Fibroblast of skin of back (primary cell): Measurements from ENCODE around the gene SLC44A5.
A peak's percentile ranks its signal among the peaks of the same experiment; 100 is the strongest.
"Not testable (repeated sequence)": the region's sequence is repeated elsewhere in the genome, so short reads cannot be mapped to it uniquely, and the experiment has no call there.

Source experiments
- DNase-seq: peaks from one replicate; pipeline ENCODE4 v3.0.0-alpha.2; 2013

The SLC44A5 gene

DNA sequence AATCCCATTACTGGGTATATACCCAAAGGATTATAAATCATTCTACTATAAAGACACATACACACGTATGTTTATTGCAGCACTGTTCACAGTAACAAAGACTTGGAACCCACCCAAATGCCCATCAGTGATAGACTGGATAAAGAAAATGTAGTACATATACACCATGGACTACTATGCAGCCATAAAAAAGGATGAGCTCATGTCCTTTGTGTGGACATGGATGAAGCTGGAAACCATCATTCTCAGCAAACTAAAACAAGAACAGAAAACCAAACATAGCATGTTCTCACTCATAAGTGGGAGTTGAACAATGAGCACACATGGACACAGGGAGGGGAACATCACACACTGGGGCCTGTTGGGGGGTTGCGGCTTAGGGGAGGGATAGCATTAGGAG is 347.3 kb downstream of the SLC44A5 start:
- DNase-seq: not testable (repeated sequence)

GRCh38 chr1:75261946-75262345 is 349.0 kb downstream of the SLC44A5 start:
- DNase-seq: not testable (repeated sequence)

- DNase-seq: no peak
Observed at GRCh38 chr1:75258351-75258750, 352.6 kb downstream of the SLC44A5 start.

DNA sequence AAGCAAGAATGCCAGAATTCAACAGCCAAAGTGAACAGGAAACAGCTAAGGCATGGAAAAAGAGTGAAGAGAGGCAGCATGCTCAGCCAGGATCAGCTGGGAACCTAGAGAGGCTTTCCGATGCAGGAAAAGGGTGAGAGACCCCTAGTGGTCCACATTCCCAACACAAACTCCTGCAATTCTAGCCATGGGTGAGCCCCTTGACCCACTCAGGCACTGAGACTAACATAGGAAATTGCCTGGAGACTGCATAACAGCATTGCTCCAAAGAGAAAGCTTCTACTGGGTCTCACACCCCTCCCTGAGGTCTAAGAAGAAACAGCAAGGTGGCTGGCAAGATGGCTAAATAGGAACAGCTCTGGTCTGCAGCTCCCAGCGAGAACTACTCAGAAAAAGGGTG is 353.5 kb downstream of the SLC44A5 start:
- no peak for DNase-seq

DNA sequence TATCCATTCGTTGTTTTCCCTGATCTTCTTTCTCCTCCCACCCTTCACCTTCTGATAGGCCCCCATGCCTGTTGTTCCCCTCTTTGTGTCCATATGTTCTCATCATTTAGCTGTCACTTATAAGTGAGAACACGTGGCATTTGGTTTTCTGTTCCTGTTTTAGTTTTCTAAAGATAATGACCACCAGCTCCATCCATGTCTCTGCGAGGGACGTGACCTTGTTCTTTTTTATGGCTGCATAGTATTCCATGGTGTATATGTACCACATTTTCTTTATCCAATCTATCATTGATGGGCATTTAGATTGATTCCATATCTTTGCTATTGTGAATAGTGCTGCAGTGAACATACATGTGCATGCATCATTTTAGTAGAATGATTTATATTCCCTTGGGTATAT is 360.8 kb downstream of the SLC44A5 start:
- not testable (repeated sequence) for DNase-seq

DNA sequence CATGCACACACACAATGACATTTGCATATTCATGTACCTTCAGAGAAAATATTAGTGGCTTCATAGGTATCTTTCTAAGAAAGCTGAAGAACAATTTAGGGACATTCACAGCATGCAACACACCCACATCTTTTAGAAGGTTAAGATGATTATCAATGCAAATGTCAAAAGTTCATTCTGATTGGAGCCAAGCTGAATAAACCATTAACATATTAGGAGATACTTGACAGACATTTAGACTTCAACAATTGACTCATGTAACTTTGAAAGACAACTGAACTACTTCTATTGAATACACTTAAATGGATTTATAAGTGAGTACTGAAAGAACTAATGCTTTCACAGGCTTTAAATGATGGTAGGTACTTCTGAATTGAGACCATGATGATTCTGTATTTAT is 365.7 kb downstream of the SLC44A5 start:
- no peak for DNase-seq

DNA sequence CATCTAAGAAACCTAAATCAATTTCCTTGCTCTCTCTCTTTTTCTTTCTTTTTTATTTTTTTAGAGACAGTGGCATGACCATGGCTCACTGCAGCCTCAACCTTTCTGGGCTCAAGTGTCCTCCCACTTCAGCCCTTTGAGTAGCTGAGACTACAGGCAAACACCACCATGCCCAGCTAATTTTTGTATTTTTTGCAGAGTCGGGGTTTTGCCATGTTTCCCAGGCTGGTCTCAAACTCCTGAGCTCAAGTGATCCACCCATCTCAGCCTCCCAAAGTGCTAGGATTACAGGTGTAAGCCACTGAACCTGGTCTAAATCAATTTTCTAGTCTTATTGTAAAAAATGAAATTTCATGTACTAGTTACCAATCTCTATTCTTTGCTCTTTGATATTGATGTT is 367.8 kb downstream of the SLC44A5 start:
- no peak for DNase-seq

- no peak for DNase-seq
Observed at GRCh38 chr1:75237316-75237715, 373.6 kb downstream of the SLC44A5 start.

DNA sequence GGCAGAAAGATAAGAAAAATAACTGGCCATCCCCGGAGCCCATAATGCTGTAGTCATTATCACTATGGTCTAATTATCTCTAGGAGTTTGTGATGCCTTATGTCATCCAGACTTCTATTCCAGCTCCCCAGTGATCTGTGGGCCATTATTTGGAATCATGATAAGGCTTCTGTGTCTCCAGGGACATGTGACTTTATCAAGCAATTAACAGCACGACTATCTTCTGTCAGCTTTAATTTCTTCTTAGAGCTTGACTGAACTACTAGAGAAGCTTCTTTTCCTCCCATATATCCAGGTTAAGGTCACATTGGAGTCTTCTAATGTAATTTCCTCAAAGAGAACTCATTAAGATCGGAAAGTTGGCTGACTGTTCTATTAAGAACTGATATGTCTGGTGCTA is 376.4 kb downstream of the SLC44A5 start:
- no peak for DNase-seq

- DNase-seq: peak; percentile 29
Observed at GRCh38 chr1:75233302-75233929, 377.5 kb downstream of the SLC44A5 start.

DNA sequence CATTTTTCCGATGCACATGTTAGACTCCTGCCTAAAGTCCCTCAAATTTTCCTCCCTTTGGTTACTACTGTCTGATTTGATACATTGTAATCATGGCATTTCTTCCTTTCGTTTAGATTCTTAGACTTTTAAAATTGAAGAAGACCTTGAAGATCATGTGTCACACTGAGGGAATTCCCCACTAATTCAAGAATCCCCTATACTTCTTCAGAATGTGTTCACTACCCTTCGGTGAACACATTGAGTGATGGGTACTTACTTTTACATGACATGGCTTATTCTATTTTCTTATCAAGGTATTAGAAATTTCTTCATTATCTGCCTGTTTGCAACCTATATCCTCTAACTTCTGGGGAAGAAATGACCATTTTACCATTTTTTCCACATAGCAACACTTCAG is 390.8 kb downstream of the SLC44A5 start:
- DNase-seq: no peak

DNA sequence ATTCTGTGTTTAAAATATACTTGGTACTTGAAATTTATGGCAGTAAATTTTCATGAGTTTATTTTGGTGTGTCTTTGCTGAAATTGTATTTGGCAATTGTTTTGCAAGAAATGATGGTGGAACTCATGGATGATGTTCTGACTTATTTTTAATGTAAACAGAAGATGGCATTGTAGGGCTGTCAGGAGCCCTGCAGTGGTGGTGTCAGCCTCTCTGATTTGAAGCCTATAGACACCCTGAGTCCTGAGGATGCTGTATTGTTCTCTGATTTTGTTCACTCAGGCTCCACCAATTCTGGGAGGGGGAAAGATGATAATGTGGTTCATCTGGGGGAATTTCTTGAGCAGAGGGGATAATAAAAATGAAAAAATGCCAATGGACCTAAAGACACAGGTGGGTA is 396.9 kb downstream of the SLC44A5 start:
- DNase-seq: no peak

- no peak for DNase-seq
Observed at GRCh38 chr1:75211648-75212047, 399.3 kb downstream of the SLC44A5 start.

DNA sequence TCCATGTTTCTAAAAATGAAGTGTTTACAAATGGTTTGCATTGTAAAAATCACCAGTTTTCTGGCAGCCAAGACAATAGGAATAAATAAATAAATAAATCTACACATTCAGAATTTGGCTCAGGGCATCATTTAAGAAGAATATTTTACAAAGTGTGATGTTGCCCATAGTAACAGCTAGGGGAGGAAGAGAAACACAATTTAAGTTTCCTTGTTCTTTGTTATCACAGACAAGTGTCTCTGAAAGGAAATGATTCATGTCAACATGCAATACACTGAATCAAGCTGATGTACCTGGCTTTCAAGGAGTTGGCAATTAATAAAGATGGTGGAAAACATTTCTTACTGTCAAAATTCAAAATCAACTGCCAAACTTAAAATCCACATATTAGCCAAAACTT is 402.1 kb downstream of the SLC44A5 start:
- no peak for DNase-seq

DNA sequence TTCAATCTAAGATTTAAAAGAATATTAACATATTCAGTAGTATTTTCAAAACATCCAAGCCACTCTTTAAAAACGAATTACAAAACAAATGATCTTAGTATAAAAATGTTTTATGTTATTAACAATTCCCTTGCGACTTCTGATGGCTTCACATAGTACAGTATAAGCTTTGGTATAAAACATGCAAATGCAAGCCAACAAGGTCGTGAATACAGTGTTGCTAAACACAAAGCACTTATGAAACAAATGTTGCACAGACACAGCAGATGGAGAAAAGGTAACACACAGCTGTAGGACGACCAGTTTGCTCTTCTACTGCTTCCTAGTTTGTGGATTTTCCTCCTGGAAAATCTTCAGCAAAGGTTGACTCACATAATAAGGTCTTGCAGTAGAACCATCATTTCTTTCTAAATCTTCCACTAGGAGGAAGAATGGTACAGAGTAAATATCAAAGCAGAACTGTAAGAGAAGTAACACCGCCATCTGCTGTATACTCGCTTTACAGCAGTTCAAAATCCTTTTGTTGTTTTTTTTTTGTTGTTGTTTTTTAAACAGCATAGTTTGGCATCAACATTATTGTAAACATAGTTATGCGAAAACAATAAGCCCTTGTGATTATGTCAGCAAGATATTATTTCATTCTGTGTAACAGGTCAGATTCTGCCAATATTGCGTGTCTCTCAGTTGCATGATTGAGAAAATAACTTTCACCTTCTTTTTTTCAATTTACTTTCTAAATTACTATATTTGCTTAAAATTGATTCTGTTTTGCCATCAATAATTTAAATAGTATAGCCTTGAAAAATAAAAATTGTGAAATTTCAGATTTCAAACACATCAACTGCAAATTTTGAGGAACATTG is 407.3 kb downstream of the SLC44A5 start:
- peak; percentile 40 for DNase-seq

- no peak for DNase-seq
Observed at GRCh38 chr1:75202751-75203150, 408.2 kb downstream of the SLC44A5 start.

- DNase-seq: no peak
Observed at GRCh38 chr1:75198761-75199160, 412.2 kb downstream of the SLC44A5 start.

- DNase-seq: no peak
Observed at GRCh38 chr1:75198163-75198562, 412.8 kb downstream of the SLC44A5 start.

- no peak for DNase-seq
Observed at GRCh38 chr1:75188892-75189291, 422.0 kb downstream of the SLC44A5 start.

DNA sequence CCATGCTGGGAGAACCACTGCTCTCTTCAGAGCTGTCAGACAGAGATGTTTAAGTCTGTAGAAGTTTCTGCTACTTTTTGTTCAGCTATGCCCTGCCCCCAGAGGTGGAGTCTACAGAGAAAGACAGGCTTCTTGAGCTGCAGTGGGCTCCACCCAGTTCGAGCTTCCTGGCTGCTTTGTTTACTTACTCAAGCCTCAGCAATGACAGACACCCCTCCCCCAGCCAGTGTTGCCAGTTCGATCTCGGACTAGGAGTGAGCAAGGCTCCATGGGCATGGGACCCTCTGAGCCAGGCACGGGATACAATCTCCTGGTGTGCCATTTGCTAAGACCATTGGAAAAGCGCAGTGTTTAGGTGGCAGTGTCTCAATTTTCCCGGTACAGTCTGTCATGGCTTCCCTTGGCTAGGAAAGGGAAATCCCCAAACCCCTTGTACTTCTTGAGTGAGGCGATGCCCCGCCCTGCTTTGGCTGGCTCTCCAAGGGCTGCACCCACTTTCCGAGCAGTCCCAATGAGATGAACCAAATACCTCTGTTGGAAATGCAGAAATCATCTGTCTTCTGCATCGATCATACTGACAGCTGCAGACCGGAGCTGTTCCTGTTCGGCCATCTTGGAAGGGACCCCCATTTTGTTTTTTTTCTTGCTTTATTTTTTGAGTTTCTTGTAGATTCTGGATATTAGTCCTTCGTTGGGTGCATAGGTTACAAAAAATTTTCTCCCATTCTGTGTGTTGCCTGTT is 429.5 kb downstream of the SLC44A5 start:
- DNase-seq: not testable (repeated sequence)

- DNase-seq: no peak
Observed at GRCh38 chr1:75174031-75174760, 436.7 kb downstream of the SLC44A5 start.

DNA sequence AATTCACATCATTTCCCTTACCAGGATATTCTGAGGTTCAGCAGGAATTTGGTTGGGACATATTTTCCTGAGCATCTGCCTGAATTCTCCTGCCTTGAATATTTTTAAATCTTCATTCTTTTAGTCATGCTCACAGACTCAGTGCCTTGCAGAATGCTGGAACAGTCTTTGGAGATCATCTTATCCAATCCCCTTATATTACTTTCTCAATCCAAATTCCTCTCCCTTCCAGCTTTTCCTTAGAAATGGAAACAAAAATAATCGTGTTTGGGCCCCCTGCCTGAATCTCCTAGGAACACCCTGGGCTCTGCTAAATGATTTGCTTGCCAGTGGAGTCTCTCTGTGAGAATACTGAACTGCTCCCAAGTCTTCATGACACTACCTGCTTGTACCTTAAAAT is 438.4 kb downstream of the SLC44A5 start:
- DNase-seq: peak; percentile 14

DNA sequence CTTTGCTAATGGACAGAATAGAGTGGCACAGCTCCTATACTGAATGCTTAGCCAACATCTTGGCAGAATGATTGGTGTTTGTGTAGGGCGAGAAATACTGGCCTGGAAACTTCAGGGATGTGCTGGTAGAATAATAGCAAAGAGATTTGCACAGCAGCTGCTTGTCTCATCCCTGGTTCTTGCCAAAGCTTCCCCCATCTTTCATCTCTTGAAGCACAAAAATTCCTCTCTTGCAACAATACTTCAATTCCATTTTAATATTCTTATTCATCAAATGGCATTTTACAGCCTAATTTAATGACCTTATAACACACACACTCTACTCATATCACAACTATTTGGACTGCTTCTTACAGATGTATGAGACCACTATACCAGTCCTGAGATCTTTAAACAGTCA is 439.0 kb downstream of the SLC44A5 start:
- DNase-seq: no peak
